ENCODE results near the gene ANKRD36C.
"Not testable (repeated sequence)": the region's sequence is repeated elsewhere in the genome, so short reads cannot be mapped to it uniquely, and the experiment has no call there.

ANKRD36C gene

GRCh38 chr2:96010320-96011128 lies 18.9 kb upstream of the ANKRD36C start:
- peak; percentile 83 for DNase-seq
- in situ Hi-C loops (cut with MboI; ENCODE audit: low pct_unique_long_range_greater_than_20kb, low sequenced_read_pairs) = loop anchor here (25.0 kb wide), 1 partner anchor 102 kb away; the partner anchor contains the start of gene ADRA2B

GRCh38 chr2:96009833-96010232 lies 18.2 kb upstream of the ANKRD36C start:
- in situ Hi-C loops (cut with MboI; ENCODE audit: low pct_unique_long_range_greater_than_20kb, low sequenced_read_pairs) = loop anchor here (25.0 kb wide), 1 partner anchor 102 kb away; the partner anchor contains the start of gene ADRA2B
- not testable (repeated sequence) for DNase-seq

DNA sequence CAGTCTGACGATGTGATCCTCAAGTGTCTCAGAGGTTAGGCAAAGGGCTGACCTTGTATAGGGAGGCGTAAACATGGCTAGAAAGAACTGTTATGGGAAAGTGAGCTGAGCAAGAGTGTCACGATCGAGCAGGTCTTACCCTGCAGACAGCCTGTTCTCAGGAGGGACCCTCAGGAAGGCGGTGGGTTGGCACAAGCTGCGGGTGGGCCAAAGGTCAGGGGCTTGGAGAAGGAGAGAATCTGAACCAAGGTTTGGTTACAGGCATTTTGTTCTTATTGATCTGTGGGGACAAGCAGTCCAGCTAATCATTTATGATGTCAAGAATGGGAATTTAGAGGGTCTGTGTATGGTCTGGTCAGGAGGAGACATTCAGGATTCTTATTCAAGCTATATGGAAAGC lies 16.4 kb upstream of the ANKRD36C start:
- not testable (repeated sequence) for DNase-seq
- in situ Hi-C loops (cut with MboI; ENCODE audit: low pct_unique_long_range_greater_than_20kb, low sequenced_read_pairs) = loop anchor here (25.0 kb wide), 1 partner anchor 104 kb away; the partner anchor contains the start of gene ADRA2B

DNA sequence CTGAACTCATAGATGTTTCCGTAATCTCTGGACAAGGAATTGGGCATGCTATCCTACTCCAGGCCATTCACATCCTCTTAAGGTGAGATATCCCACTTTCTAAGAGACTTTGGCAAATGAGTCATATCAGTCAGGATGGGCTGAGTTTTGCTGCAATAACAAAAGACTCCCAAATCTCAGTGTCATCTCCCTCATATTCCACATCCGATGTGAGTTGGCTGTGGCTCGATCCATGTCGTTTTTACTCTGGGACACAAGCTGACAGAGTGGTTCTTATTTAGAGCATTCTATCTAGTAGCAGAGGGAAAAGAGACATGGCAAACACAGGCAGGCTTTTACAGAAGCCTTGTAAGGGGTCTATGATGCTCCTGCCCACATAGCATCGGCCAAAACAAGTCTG lies 14.6 kb upstream of the ANKRD36C start:
- in situ Hi-C loops (cut with MboI; ENCODE audit: low pct_unique_long_range_greater_than_20kb, low sequenced_read_pairs) = loop anchor here (25.0 kb wide), 1 partner anchor 106 kb away; the partner anchor contains the start of gene ADRA2B
- not testable (repeated sequence) for DNase-seq

GRCh38 chr2:95992520-95993272 lies 1.1 kb upstream of the ANKRD36C start:
- in situ Hi-C loops (cut with MboI; ENCODE audit: low pct_unique_long_range_greater_than_20kb, low sequenced_read_pairs) = not testable (repeated sequence)
- DNase-seq = peak; percentile 73

GRCh38 chr2:95992102-95992501 lies 478 bp upstream of the ANKRD36C start:
- DNase-seq; in situ Hi-C loops (cut with MboI; ENCODE audit: low pct_unique_long_range_greater_than_20kb, low sequenced_read_pairs): not testable (repeated sequence)

- in situ Hi-C loops (cut with MboI; ENCODE audit: low pct_unique_long_range_greater_than_20kb, low sequenced_read_pairs); DNase-seq: not testable (repeated sequence)
These were observed 740 bp downstream of the ANKRD36C start for GRCh38 chr2:95990884-95991283.

DNA sequence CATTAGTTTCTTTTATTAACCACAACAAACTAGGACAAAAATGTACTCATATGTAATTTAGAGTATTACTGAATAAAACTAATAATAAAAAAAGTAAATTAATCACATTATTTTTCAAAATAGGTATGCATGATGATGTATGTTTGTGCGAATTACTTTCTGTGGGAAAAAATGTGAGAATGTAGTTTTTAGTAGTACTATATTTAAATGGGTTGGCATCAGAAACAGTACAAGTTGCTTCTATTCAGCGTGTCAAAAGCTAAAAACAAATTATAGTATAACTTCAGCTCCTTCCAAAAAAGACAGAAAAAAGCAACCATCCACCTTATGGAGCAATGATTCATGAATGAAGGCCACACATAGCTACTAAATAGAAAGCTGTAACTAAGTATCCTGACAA lies 40.0 kb downstream of the ANKRD36C start:
- in situ Hi-C loops (cut with MboI; ENCODE audit: low pct_unique_long_range_greater_than_20kb, low sequenced_read_pairs); DNase-seq: not testable (repeated sequence)

DNA sequence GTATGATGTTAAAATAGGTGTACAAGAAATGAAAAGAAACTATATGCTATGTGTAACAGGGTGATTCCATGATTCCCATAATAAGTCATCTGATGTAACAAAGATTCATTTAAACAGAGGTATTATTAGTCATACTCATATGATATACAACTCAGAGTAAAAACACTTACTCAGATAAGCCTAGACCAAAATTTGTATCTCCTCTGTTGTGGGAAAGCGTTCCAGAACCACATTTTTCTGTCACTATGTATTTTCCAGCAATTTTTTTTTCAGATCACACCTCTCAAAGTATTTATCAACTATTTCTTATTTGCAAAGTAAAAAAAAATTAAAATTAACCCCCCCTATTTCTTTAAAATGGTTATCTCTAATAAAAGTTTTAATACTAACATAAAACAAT lies 43.6 kb downstream of the ANKRD36C start:
- DNase-seq; in situ Hi-C loops (cut with MboI; ENCODE audit: low pct_unique_long_range_greater_than_20kb, low sequenced_read_pairs): not testable (repeated sequence)

DNA sequence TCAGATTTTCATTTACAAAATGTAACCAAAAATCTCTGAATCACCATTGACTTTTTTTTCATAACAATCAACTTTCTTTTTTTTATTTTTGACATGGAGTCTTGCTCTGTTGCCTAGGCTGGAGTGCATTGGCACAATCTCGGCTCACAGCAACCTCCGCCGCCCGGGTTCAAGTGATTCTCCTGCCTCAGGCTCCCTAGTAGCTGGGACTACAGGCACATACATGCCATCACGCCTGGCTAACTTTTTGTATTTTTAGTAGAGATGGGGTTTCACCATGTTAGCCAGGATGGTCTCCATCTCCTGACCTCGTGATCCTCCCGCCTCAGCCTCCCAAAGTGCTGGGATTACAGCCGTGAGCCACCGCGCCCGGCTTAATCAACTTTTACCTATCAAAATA lies 51.7 kb downstream of the ANKRD36C start:
- in situ Hi-C loops (cut with MboI; ENCODE audit: low pct_unique_long_range_greater_than_20kb, low sequenced_read_pairs); DNase-seq: not testable (repeated sequence)

DNA sequence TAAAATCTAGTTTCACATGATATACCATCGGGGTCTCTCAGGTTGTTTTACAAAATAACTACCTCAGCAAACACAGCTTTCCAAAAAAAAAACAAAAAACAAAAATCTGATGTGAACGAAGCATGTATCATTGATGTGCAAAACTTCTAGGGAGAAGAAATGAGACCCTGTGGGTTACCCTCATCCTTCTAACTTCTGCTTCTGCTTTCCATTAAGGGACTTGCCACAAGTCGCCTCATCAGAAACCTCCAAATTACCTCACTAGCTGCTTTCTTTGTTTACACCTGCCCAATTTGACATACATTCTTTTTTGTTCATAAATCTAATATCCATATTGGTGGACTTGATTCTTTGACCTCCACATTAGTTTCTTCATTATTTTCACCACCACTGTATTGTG lies 60.9 kb downstream of the ANKRD36C start:
- in situ Hi-C loops (cut with MboI; ENCODE audit: low pct_unique_long_range_greater_than_20kb, low sequenced_read_pairs) = not testable (repeated sequence)

GRCh38 chr2:95917007-95917406 lies 74.6 kb downstream of the ANKRD36C start:
- DNase-seq; in situ Hi-C loops (cut with MboI; ENCODE audit: low pct_unique_long_range_greater_than_20kb, low sequenced_read_pairs): not testable (repeated sequence)

More for the DNA sequence above, 60.9 kb downstream of the ANKRD36C start:
- DNase-seq = not testable (repeated sequence)

DNA sequence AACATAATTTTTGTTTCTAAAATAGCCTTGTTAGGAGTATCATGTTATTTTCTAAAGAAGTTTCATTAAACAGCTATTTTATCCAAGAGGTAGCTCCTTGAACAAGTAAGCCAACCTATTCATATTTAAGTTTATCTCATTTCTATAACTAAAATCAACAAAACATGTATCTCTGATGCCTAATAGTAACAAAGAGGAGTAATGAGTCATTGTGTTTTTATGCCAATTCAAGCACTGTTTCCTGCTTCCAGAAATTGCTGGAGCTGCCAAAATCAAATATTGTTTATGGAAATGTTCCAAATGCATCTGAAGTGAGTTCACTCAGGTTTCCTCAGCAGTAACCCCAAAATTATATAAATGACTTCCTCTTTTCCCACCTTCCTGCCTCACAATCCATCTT lies 76.5 kb downstream of the ANKRD36C start:
- in situ Hi-C loops (cut with MboI; ENCODE audit: low pct_unique_long_range_greater_than_20kb, low sequenced_read_pairs); DNase-seq: not testable (repeated sequence)

GRCh38 chr2:95911431-95911830 lies 80.2 kb downstream of the ANKRD36C start:
- DNase-seq; in situ Hi-C loops (cut with MboI; ENCODE audit: low pct_unique_long_range_greater_than_20kb, low sequenced_read_pairs): not testable (repeated sequence)

- in situ Hi-C loops (cut with MboI; ENCODE audit: low pct_unique_long_range_greater_than_20kb, low sequenced_read_pairs); DNase-seq: not testable (repeated sequence)
These were observed 97.2 kb downstream of the ANKRD36C start for GRCh38 chr2:95894443-95894842.

DNA sequence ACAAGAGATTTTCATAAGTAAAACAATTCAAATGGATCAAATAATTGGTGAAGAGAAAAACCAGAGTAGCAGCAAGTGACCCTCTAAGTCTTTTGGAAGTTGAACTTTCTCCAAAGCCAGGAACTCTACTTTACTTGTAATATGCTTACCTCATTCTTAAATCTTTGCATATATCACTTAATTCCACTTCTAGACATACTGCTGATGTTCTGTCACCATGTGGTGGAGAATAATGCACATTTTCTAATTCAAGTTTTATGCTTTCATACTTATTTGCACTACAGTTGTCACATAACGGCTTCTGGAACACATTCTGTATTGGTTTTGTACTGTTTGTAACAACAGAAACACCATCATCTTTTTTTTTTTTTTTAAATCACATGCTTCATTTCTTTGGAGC lies 123.7 kb downstream of the ANKRD36C start:
- in situ Hi-C loops (cut with MboI; ENCODE audit: low pct_unique_long_range_greater_than_20kb, low sequenced_read_pairs); DNase-seq: not testable (repeated sequence)

DNA sequence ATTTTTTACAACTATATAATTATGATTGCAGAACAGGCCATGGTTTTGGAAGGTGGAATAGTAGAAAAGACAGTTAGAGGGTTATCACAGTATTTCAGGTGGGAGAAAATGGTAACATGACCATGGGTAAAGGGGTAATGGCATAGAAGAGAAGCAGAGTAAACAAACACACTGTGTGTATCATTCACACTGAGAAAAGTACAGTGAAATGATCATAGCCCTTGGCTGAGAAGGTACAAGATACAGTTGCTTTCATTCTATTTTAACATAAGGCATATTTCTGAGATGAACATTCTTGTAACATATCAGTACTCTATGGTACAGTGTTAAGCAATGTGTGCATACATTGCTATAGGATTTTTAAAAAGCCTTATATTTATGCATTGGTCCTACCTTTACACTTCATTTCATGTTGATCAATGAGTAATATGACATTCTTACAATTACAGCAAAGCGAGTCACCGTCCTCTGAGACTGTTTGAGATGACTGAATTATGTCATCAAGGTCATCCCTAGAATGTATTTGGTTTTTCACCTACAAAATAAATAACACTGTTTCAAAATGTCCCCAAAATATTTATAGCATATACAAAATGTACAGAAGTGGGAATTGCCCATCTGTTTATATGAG lies 124.5 kb downstream of the ANKRD36C start:
- in situ Hi-C loops (cut with MboI; ENCODE audit: low pct_unique_long_range_greater_than_20kb, low sequenced_read_pairs); DNase-seq: not testable (repeated sequence)

DNA sequence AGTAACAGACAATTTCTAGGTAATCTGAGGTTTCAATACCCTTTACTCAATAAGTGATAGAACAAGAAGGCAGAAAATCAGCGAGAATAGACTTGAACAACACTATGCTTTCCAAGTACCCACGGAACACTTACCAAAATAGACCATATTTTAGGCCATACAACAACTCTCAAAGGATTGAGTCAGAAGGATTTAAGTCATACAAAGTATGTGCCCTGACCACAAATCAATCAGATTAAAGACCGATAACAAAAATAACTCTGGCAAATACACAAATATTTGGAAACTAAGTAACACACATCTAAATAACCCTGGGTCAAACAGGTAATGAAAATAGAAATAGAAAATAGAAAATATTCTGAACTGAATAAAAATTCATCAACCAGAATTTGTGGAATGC lies 129.5 kb downstream of the ANKRD36C start:
- DNase-seq; in situ Hi-C loops (cut with MboI; ENCODE audit: low pct_unique_long_range_greater_than_20kb, low sequenced_read_pairs): not testable (repeated sequence)

DNA sequence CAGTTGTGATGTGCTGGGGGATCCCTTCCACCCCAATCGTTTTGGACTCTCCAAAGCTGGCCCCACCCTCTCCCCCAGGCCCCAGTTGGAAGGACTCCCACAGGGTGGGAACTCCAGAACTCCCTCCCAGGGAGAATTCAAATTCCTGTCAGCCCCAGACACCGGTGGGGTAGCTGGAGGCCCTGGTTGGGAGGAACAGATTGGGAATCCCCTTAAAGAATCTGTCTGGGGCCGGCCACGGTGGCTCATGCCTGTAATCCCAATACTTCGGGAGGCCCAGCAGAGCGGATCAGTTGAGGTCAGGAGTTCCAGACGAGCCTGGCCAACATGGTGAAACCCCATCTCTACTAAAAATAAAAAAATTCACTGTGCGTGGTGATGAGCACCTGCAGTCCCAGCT lies 155.5 kb downstream of the ANKRD36C start:
- in situ Hi-C loops (cut with MboI; ENCODE audit: low pct_unique_long_range_greater_than_20kb, low sequenced_read_pairs) = no loop called here
- no peak for DNase-seq
